Activated naive CD4-positive, alpha-beta T cell treated with Interleukin-2 at 50 U/mL for 16 hours (primary cell): ENCODE measurements around the gene PLEKHB2.
"Not testable (repeated sequence)": the region's sequence is repeated elsewhere in the genome, so short reads cannot be mapped to it uniquely, and the experiment has no call there.

Experiments used
- DNase-seq: peaks from one replicate; pipeline ENCODE4 v3.0.0-alpha.2; 2020

The PLEKHB2 gene

GRCh38 chr2:131145040-131145439 is 39.9 kb downstream of the PLEKHB2 start:
- no peak for DNase-seq

DNA sequence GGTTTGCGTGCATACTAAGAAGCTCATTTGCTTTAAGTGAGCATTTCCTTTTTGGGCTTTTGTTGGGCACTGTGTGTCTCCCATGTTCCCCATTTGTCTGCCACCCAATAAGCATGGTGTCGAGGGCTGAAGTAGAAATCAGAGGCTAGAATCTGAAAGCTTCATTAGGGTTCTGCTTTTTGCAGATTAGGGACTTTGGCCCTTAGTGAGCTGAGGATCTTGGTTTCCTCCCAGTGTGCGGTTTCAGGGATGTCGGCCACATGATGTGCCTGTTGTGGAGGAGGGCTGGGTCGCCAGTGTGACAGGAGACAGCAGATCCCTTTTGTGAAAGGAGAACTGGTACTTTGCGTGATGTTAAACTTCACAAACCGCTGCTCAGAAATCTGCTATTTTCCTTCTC is 41.1 kb downstream of the PLEKHB2 start:
- no peak for DNase-seq

GRCh38 chr2:131146749-131147148 is 41.6 kb downstream of the PLEKHB2 start:
- no peak for DNase-seq

DNA sequence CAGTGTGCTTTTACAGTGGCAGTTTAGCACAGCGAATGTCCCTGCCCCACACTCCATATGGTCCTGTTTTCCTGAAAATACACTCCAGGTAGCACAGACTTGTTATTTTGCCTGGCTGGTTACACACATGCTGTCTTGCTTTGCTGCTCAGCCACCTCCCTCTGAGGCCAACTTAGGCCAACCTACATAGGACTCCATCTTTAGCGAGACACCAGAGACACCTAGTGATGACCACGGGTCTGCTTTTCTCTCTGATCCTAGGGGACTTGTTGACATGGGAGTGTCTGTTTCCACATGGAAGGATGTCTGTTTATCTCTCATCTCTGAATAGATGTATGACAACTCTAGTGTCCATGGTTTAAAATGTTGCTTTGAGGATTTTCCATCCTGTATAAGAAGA is 43.3 kb downstream of the PLEKHB2 start:
- DNase-seq: no peak

- DNase-seq: not testable (repeated sequence)
Measured at GRCh38 chr2:131150109-131150508, 45.0 kb downstream of the PLEKHB2 start.

- DNase-seq: no peak
Measured at GRCh38 chr2:131151398-131151797, 46.3 kb downstream of the PLEKHB2 start.

DNA sequence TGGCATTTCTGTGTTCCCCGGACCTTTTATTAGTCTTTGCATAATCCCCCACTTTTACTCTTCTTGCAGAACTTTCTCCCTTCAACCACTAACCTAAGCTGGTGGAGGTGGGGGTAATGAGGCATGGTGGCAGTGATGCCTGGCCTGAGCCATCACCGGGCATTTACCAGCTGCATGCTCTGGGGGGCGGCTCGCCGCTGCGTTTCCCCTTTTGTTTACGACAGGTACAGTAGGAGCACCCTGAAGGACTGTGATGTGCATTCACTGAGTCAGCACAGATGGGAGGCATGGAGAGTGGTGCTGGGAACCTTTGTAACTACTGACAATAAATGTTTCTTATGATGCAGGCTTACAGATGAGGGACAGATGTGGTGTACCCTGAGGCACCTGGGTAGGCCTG is 46.9 kb downstream of the PLEKHB2 start:
- DNase-seq: no peak

GRCh38 chr2:131153529-131153928 is 48.4 kb downstream of the PLEKHB2 start:
- DNase-seq: no peak

GRCh38 chr2:131154071-131154531 is 49.0 kb downstream of the PLEKHB2 start:
- peak; percentile 87 for DNase-seq

DNA sequence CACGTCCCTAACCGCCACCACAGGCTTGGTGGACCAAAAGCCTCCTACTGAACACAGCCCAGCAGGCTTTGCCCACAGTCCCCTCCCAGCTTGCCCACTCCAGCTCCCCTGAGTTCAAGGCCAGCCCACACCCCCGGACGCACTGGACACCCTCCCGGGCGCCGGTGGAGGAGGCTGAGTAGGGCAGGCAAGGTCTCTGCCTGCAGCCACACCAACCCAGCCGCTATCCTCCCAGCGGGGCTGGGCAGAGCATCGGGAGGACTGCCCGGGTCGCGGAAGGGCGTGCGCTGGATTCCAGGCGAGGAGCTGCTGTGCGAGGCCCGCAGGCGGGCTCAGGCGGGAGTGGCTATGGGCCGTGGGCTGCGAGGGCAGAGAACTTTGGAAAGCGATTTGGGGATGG is 49.5 kb downstream of the PLEKHB2 start:
- no peak for DNase-seq

DNA sequence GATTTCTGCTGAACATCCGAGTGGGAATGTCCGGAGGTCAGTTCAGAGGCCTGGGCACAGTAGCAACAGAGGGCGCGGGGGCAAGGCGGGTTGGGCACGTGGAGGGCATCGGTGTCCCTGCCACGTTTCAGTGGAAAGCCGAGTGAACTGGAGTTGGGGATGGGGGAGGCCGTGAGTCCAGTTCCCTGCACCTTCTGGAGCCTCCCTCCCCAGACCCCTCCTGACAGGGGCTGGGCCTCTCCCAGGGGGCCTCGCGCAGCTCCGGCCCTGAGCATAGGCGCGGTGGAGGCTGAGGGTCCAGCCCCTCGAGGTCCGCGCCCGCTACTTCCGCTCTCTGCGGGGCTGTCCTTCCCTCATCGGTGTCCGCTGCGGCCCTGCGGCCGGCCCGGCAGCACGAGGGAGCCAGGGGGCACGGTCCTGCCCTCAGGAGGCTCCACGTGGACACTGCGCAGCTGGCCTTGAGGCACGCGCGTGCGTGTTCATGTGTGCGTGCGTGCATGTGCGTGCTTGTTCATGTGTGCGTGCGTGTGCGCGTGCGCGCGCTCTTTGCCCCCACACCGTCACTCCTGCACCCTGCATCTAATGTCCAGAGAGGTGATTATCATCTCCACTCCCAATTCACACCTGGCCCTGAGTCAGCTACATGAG is 50.2 kb downstream of the PLEKHB2 start:
- no peak for DNase-seq

GRCh38 chr2:131156452-131157149 is 51.5 kb downstream of the PLEKHB2 start:
- peak; percentile 26 for DNase-seq

DNA sequence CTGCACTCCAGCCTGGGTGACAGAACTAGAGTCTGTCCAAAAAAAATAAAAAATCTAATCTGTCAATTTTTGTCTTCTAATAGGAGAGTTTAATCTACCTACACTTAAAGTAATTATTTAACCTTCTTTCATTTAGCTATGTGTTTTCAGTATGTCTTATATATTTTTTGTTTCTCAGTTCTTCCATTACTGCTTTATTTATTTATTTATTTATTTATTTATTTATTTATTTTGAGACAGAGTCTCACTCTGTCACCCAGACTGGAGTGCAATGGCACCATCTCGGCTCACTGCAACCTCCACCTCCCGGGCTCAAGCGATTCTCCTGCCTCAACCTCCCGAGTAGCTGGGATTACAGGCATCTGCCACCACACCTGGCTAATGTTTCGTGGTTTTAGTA is 60.4 kb downstream of the PLEKHB2 start:
- DNase-seq: not testable (repeated sequence)

GRCh38 chr2:131168538-131168937 is 63.4 kb downstream of the PLEKHB2 start:
- no peak for DNase-seq

DNA sequence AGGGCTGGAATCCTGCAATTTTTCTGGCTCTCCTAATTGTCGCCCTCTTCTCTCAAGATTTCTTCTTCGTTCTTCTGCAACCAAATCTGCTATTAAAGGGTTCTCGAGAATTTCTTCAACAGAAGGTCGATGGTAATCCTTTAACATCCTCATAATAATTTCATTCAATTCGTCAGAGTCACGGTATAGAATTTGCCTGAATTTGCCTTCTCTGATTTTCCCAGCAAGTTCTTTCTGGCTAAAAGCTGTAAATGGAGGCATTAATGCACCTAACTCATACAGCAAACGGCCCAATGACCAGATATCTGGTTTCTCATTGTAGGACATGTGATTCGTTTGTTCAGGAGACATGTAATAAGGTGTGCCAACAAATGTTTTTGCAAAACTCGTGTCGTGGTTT is 72.9 kb downstream of the PLEKHB2 start:
- not testable (repeated sequence) for DNase-seq

- DNase-seq: not testable (repeated sequence)
Measured at GRCh38 chr2:131178721-131179418, 73.7 kb downstream of the PLEKHB2 start.

DNA sequence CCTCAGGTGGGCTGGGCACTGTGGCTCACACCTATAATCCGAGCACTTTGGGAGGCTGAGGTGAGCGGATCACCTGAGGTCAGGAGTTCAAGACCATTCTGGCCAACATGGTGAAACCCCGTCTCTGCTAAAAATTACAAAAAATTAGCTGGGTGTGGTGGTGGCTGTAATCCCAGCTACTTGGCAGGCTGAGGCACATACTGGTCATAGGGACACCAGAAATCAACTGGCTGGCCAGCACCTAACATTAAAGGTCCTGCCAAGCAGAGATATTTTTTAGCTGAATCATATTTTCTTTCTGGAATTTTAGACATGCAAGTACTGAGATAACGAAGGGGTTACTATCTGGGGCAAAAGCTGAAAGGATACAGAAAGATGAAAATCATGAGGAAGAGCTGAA is 76.3 kb downstream of the PLEKHB2 start:
- not testable (repeated sequence) for DNase-seq

DNA sequence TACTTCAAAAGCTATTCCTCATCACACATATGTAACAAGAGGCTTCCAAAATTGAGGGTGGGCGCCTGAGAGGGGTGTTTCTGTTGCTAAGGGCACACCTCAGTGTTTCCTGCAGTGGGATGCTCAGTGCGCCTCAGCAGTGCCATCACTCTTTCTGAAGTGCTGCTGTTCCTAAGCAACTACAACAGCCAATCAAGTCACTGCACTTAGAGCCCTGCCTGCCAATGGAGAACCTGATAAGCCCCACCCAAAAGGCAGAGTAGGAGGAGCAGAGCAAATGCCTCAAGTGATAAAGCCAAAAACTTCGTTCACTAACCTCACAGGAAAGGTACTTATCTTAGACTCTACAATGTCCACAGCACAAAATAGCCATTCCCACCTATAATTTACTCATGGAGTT is 88.3 kb downstream of the PLEKHB2 start:
- DNase-seq: not testable (repeated sequence)

- not testable (repeated sequence) for DNase-seq
Measured at GRCh38 chr2:131196186-131196585, 91.0 kb downstream of the PLEKHB2 start.
